Suprapubic skin (tissue), 4 donors: Measurements from ENCODE around the gene ARHGAP30. TPM values are rescaled to one million over a fixed set of nuclear protein-coding genes. Genes with fewer than 3 reads are reported as not detected.

Experiments
- DNase-seq, 2 donors: peaks; one replicate each; pipeline ENCODE4 v3.0.0-alpha.2; 2019; ENCODE audit warnings: low spot score in 2 of 2
- H3K27ac ChIP-seq: fragments of 200-600 bp; sonication (generic); one replicate; pipeline ENCODE4 v1.5.1; 2019
- H3K27me3 ChIP-seq: fragments of 200-600 bp; sonication (generic); one replicate; pipeline ENCODE4 v1.5.1; 2019
- H3K36me3 ChIP-seq: fragments of 200-600 bp; sonication (generic); one replicate; pipeline ENCODE4 v1.5.1; 2019
- H3K4me1 ChIP-seq: fragments of 200-600 bp; sonication (generic); one replicate; pipeline ENCODE4 v1.5.1; 2019
- H3K4me3 ChIP-seq: fragments of 200-600 bp; sonication (generic); one replicate; pipeline ENCODE4 v1.5.1; 2019; ENCODE audit warnings: mild to moderate bottlenecking
- H3K9me3 ChIP-seq: fragments of 200-600 bp; sonication (generic); one replicate; pipeline ENCODE4 v1.5.1; 2019
- CTCF ChIP-seq, 2 donors: fragments of 200-600 bp in 1 of 2; fragments of 450-650 bp in 1 of 2; sonication (generic) in 1 of 2; IDR thresholded peaks; one replicate each; pipeline ENCODE4 v1.5.1; 2016 to 2019; ENCODE audit warnings: antibody characterized with exemption in 2 of 2, mild to moderate bottlenecking in 1 of 2, moderate library complexity in 1 of 2
- EP300 ChIP-seq: sonication (generic); formaldehyde crosslinking; IDR thresholded peaks from one replicate; pipeline ENCODE4 v1.6.1; 2017; ENCODE audit warnings: antibody characterized with exemption
- POLR2A ChIP-seq, 2 donors: fragments of 450-650 bp; IDR thresholded peaks; one replicate each; pipeline ENCODE4 v1.6.1; 2017; ENCODE audit warnings: antibody characterized with exemption in 2 of 2, mild to moderate bottlenecking in 2 of 2, moderate library complexity in 2 of 2
- POLR2AphosphoS5 ChIP-seq, 3 donors: sonication (generic); formaldehyde crosslinking; IDR thresholded peaks; one replicate each; pipeline ENCODE4 v1.6.1; 2017; ENCODE audit warnings: antibody characterized with exemption in 3 of 3
- WGBS: methylation state at CpG from one replicate; pipeline ENCODE4 v1.1.5; 2018; 5-methylcytosine and 5-hydroxymethylcytosine counted together
- total RNA-seq, 4 donors: library from RNA; depleted of rRNA; stranded (reverse); fragments of >200 nt; gene quantifications; one replicate each; pipeline ENCODE4 v1.1.0, GENCODE V29; 2016

The ARHGAP30 gene
- total RNA-seq, 4 donors from 2014 or later, result 12.3 to 46.2 (median 14.5) TPM

- H3K36me3 ChIP-seq, result no peaks in the 10 kb centered on the region
- DNase-seq, result no peak
- WGBS, result 86% methylated on average over 3 of the region's 3 CpGs
- H3K27ac ChIP-seq, result peak overlapping the region; percentile 89
- H3K4me3 ChIP-seq, result no peak overlapping the region
- no peaks in the 10 kb centered on the region for H3K27me3 ChIP-seq
- no peaks in the 10 kb centered on the region for H3K9me3 ChIP-seq
- TF ChIP-seq POLR2A (IDR thresholded peaks at IDR 0.05) (no peak), CTCF (IDR thresholded peaks at IDR 0.05) (no peak), POLR2AphosphoS5 (IDR thresholded peaks at IDR 0.05) (no peak), EP300 (no peak)
- peaks cover 59% of the 10 kb centered on the region for H3K4me1 ChIP-seq
These were observed 57.3 kb downstream of the ARHGAP30 start for GRCh38 chr1:161012420-161012819.

GRCh38 chr1:161009602-161010211, 60.0 kb downstream of the ARHGAP30 start:
- no peak for DNase-seq
- Histone ChIP-seq H3K9me3 (no peaks in the 10 kb centered on the region), H3K4me1 (peaks cover 44% of the 10 kb centered on the region), H3K27ac (no peak overlapping the region), H3K27me3 (no peaks in the 10 kb centered on the region), H3K4me3 (no peak overlapping the region), H3K36me3 (no peaks in the 10 kb centered on the region)
- 77% methylated on average over 7 of the region's 7 CpGs for WGBS
- TF ChIP-seq POLR2AphosphoS5 (IDR thresholded peaks at IDR 0.05), result no peak
- TF ChIP-seq CTCF (IDR thresholded peaks at IDR 0.05), result no peak
- TF ChIP-seq POLR2A (IDR thresholded peaks at IDR 0.05), result no peak
- no peak for TF ChIP-seq EP300

GRCh38 chr1:161008869-161009510, 60.7 kb downstream of the ARHGAP30 start:
- Histone ChIP-seq H3K27me3 (no peaks in the 10 kb centered on the region), H3K9me3 (no peaks in the 10 kb centered on the region), H3K4me1 (peaks cover 37% of the 10 kb centered on the region), H3K27ac (no peak overlapping the region), H3K4me3 (no peak overlapping the region), H3K36me3 (no peaks in the 10 kb centered on the region)
- no peak for DNase-seq
- TF ChIP-seq POLR2A (IDR thresholded peaks at IDR 0.05) (no peak), CTCF (IDR thresholded peaks at IDR 0.05) (no peak), POLR2AphosphoS5 (IDR thresholded peaks at IDR 0.05) (no peak), EP300 (no peak)
- WGBS, result 65% methylated on average over 4 of the region's 4 CpGs

GRCh38 chr1:161007369-161007768, 62.3 kb downstream of the ARHGAP30 start:
- no peak for DNase-seq
- Histone ChIP-seq H3K36me3 (no peaks in the 10 kb centered on the region), H3K9me3 (no peaks in the 10 kb centered on the region), H3K4me3 (no peak overlapping the region), H3K27me3 (no peaks in the 10 kb centered on the region), H3K27ac (no peak overlapping the region), H3K4me1 (peaks cover 24% of the 10 kb centered on the region)
- TF ChIP-seq CTCF (IDR thresholded peaks at IDR 0.05), result no peak
- TF ChIP-seq POLR2A (IDR thresholded peaks at IDR 0.05), result no peak
- 92% methylated on average over 2 of the region's 2 CpGs for WGBS

- TF ChIP-seq POLR2AphosphoS5 (IDR thresholded peaks at IDR 0.05) (no peak), POLR2A (IDR thresholded peaks at IDR 0.05) (no peak), EP300 (no peak), CTCF (IDR thresholded peaks at IDR 0.05) (no peak)
- Histone ChIP-seq H3K36me3 (no peaks in the 10 kb centered on the region), H3K27me3 (no peaks in the 10 kb centered on the region), H3K9me3 (no peaks in the 10 kb centered on the region), H3K27ac (no peak overlapping the region), H3K4me1 (peaks cover 23% of the 10 kb centered on the region), H3K4me3 (no peak overlapping the region)
- 94% methylated on average over 8 of the region's 8 CpGs for WGBS
- no peak for DNase-seq
These were observed 63.1 kb downstream of the ARHGAP30 start for GRCh38 chr1:161006563-161006962.
